Smooth muscle cell (in vitro differentiated cells): ENCODE measurements around the gene BACH2. TPM values are rescaled to one million over a fixed set of nuclear protein-coding genes. Genes with fewer than 3 reads are reported as not detected.

Experiments
- DNase-seq: peaks from one replicate; lab custom pipeline; 2025; ENCODE audit not compliant: unreplicated experiment; lab: John Stamatoyannopoulos, UW
- H2AFZ ChIP-seq: fragments of 200-600 bp; sonication (generic); 2 replicates; pipeline ENCODE4 v1.6.0; 2016; ENCODE audit warnings: antibody characterized with exemption, low read depth, mild to moderate bottlenecking
- H3F3A ChIP-seq: fragments of 200-600 bp; sonication (generic); 2 replicates; pipeline ENCODE4 v1.6.0; 2017; ENCODE audit warnings: antibody characterized with exemption, low read depth
- H3K27ac ChIP-seq: fragments of 200-600 bp; sonication (generic); 2 replicates; pipeline ENCODE4 v1.5.1; 2016; ENCODE audit warnings: low read depth, mild to moderate bottlenecking
- H3K27me3 ChIP-seq: fragments of 200-600 bp; sonication (generic); 2 replicates; pipeline ENCODE4 v1.6.1; 2016; ENCODE audit warnings: low read depth, mild to moderate bottlenecking
- H3K36me3 ChIP-seq: fragments of 200-600 bp; sonication (generic); 2 replicates; pipeline ENCODE4 v1.5.1; 2016; ENCODE audit warnings: low read depth
- H3K4me1 ChIP-seq: fragments of 200-600 bp; sonication (generic); 2 replicates; pipeline ENCODE4 v1.5.1; 2016; ENCODE audit warnings: low read depth
- H3K4me2 ChIP-seq: fragments of 200-600 bp; sonication (generic); 2 replicates; pipeline ENCODE4 v1.6.0; 2016; ENCODE audit warnings: mild to moderate bottlenecking
- H3K4me3 ChIP-seq: fragments of 200-600 bp; sonication (generic); 2 replicates; pipeline ENCODE4 v1.5.1; 2016; ENCODE audit warnings: mild to moderate bottlenecking
- H3K79me2 ChIP-seq: fragments of 200-600 bp; sonication (generic); 2 replicates; pipeline ENCODE4 v1.6.0; 2016; ENCODE audit warnings: low read depth, mild to moderate bottlenecking
- H3K9ac ChIP-seq: fragments of 200-600 bp; sonication (generic); 2 replicates; pipeline ENCODE4 v1.6.0; 2016; ENCODE audit warnings: low read depth
- H3K9me3 ChIP-seq: fragments of 200-600 bp; sonication (generic); replicated peaks from 2 replicates; pipeline ENCODE4 v1.5.1; 2016; ENCODE audit warnings: low read depth
- H4K20me1 ChIP-seq: fragments of 200-600 bp; sonication (generic); 2 replicates; pipeline ENCODE4 v1.6.0; 2016; ENCODE audit warnings: low read depth
- CTCF ChIP-seq: fragments of 200-600 bp; sonication (generic); IDR thresholded peaks from 2 replicates; pipeline ENCODE4 v1.5.1; 2017; ENCODE audit warnings: borderline replicate concordance, mild to moderate bottlenecking, antibody characterized with exemption; ENCODE audit not compliant: insufficient read depth, poor library complexity, severe bottlenecking
- WGBS: methylation state at CpG from one replicate; pipeline ENCODE4 v1.1.7; 2016; ENCODE audit warnings: low lambda C conversion rate; 5-methylcytosine and 5-hydroxymethylcytosine counted together
- polyA plus RNA-seq: library from polyadenylated mRNA; unstranded; fragments of >200 nt; fragmentation: Nextera tagmentation; extraction: Ambion mirVana; gene quantifications from 2 replicates; pipeline ENCODE4 v1.2.1, GENCODE V29; 2016
- total RNA-seq: library from RNA; depleted of rRNA; stranded (reverse); fragments of >200 nt; gene quantifications from 2 replicates; pipeline ENCODE4 v1.2.3, GENCODE V29; 2014

The BACH2 gene
- total and polyA plus RNA-seq, 2 experiments from 2014 or later, result 3.0 to 4.5 TPM

GRCh38 chr6:89987140-89987539 lies 309.5 kb downstream of the BACH2 start:
- no peak overlapping the region for H2AFZ ChIP-seq
- TF ChIP-seq CTCF, result no peak
- peak overlapping the region; percentile 78 for H3K4me2 ChIP-seq
- H4K20me1 ChIP-seq, result no peaks in the 10 kb centered on the region
- H3F3A ChIP-seq, result peaks cover 29% of the 10 kb centered on the region
- peak overlapping the region; percentile 80 for H3K9ac ChIP-seq
- H3K36me3 ChIP-seq, result no peaks in the 10 kb centered on the region
- peak overlapping the region; percentile 97 for H3K27ac ChIP-seq
- H3K9me3 ChIP-seq, result no peaks in the 10 kb centered on the region
- H3K4me1 ChIP-seq, result peaks cover 33% of the 10 kb centered on the region
- H3K4me3 ChIP-seq, result no peak overlapping the region
- 57% methylated on average over 3 of the region's 3 CpGs for WGBS
- no peaks in the 10 kb centered on the region for H3K79me2 ChIP-seq
- H3K27me3 ChIP-seq, result no peaks in the 10 kb centered on the region
- DNase-seq, result no peak

- TF ChIP-seq CTCF, result no peak
- WGBS, result 15% methylated on average over 3 of the region's 3 CpGs
- peak overlapping the region; percentile 80 for H3K9ac ChIP-seq
These were observed 310.0 kb downstream of the BACH2 start for GRCh38 chr6:89986650-89987074.

GRCh38 chr6:89985751-89986493 lies 310.7 kb downstream of the BACH2 start:
- Histone ChIP-seq H3K9me3 (no peaks in the 10 kb centered on the region), H3F3A (peaks cover 29% of the 10 kb centered on the region), H3K9ac (peak overlapping the region; percentile 80), H4K20me1 (no peaks in the 10 kb centered on the region), H3K27me3 (no peaks in the 10 kb centered on the region), H3K4me2 (peak overlapping the region; percentile 78), H3K36me3 (no peaks in the 10 kb centered on the region), H3K79me2 (no peaks in the 10 kb centered on the region), H2AFZ (no peak overlapping the region), H3K4me3 (peak overlapping the region; percentile 26), H3K27ac (peak overlapping the region; percentile 97), H3K4me1 (peaks cover 33% of the 10 kb centered on the region)
- peak; percentile 19 for DNase-seq
- WGBS, result 11% methylated on average over 11 of the region's 11 CpGs
- TF ChIP-seq CTCF, result no peak

More at GRCh38 chr6:89986650-89987074, 310.0 kb downstream of the BACH2 start:
- no peaks in the 10 kb centered on the region for H3K79me2 ChIP-seq
- no peaks in the 10 kb centered on the region for H4K20me1 ChIP-seq
- no peaks in the 10 kb centered on the region for H3K27me3 ChIP-seq
- H3K27ac ChIP-seq, result peak overlapping the region; percentile 97
- H3K4me1 ChIP-seq, result peaks cover 33% of the 10 kb centered on the region
- DNase-seq, result no peak
- no peak overlapping the region for H2AFZ ChIP-seq
- no peaks in the 10 kb centered on the region for H3K9me3 ChIP-seq
- H3K4me3 ChIP-seq, result no peak overlapping the region
- H3K36me3 ChIP-seq, result no peaks in the 10 kb centered on the region
- H3F3A ChIP-seq, result peaks cover 29% of the 10 kb centered on the region
- peak overlapping the region; percentile 78 for H3K4me2 ChIP-seq
